HepG2 (cell line): ENCODE data around the gene RPTOR. TPM values are rescaled to one million over a fixed set of nuclear protein-coding genes. Genes with fewer than 3 reads are reported as not detected.

Experiments used
- ATAC-seq: fragments of 200-7000 bp; cut with Tn5 transposase; 3 replicates; pipeline ENCODE4 v1.9.1; 2020; ENCODE audit warnings: mild to moderate bottlenecking, moderate library complexity
- BruUV-seq: library from RNA; stranded (reverse); fragments of 400-500 nt; replicated peaks from 2 replicates; lab custom pipeline; 2021; lab: Mats Ljungman, UMichigan
- CTCF ChIA-PET: fragments of 300-600 bp; formaldehyde crosslinking; extraction: SDS; loops from one replicate; lab custom pipeline; 2021; ENCODE audit warnings: low total read pairs, inconsistent platforms, low intra/inter-chr PET ratio; lab: Yijun Ruan, JAX
- POLR2A ChIA-PET: fragments of 350-600 bp; sonication (Branson Sonifier 250); formaldehyde crosslinking; loops from one replicate; lab custom pipeline; 2020; ENCODE audit warnings: antibody characterized with exemption, inconsistent platforms; lab: Yijun Ruan, JAX
- DNase-seq: peaks from one replicate; pipeline ENCODE4 v3.0.0-alpha.2; 2015; ENCODE audit warnings: low spot score
- FAIRE-seq: peaks from 3 replicates; lab custom pipeline; 2011; peaks lifted over from hg19 to GRCh38; lab: Jason Lieb, UNC
- H2AFZ ChIP-seq: one replicate; pipeline ENCODE4 v1.6.1; 2011; ENCODE audit warnings: low read length, inconsistent platforms
- H3K27ac ChIP-seq: fragments of 300-600 bp; 3 replicates; pipeline ENCODE4 v1.8.0; 2011; ENCODE audit warnings: mixed run types, mild to moderate bottlenecking, mixed read lengths, low read length, inconsistent platforms; ENCODE audit not compliant: insufficient read depth; ENCODE audit errors: extremely low read length
- H3K27me3 ChIP-seq, 2 experiments: fragments of 200-600 bp in 1 of 2; 2 replicates in 1 of 2; 3 replicates in 1 of 2; pipeline versions ENCODE4 v1.6.0 to v1.8.0; 2011; ENCODE audit warnings: low read length in 2 of 2, mild to moderate bottlenecking in 2 of 2, moderate library complexity in 2 of 2, inconsistent platforms in 1 of 2; ENCODE audit not compliant: insufficient read depth in 2 of 2, control insufficient read depth in 1 of 2
- H3K36me3 ChIP-seq, 2 experiments: fragments of 200-600 bp in 1 of 2; replicated peaks in 1 of 2; 2 replicates in 1 of 2; 3 replicates in 1 of 2; pipeline versions ENCODE4 v1.5.1 to v1.8.0; 2011; ENCODE audit warnings: low read length in 2 of 2, inconsistent platforms in 1 of 2; ENCODE audit not compliant: insufficient read depth in 2 of 2, control insufficient read depth in 1 of 2
- H3K4me1 ChIP-seq: 2 replicates; pipeline ENCODE4 v1.5.1; 2012; ENCODE audit warnings: low read length, inconsistent platforms; ENCODE audit not compliant: insufficient read depth
- H3K4me2 ChIP-seq: 2 replicates; pipeline ENCODE4 v1.6.0; 2011; ENCODE audit warnings: low read depth, low read length, inconsistent platforms
- H3K4me3 ChIP-seq, 3 experiments: fragments of 200-600 bp in 1 of 3; sonication (generic), shearing (Covaris generic) in 1 of 3; replicated peaks in 1 of 3; 2 replicates each; pipeline ENCODE4 v1.5.1; 2011 to 2016; ENCODE audit warnings: low read length in 3 of 3, inconsistent platforms in 2 of 3, low read depth in 2 of 3, mild to moderate bottlenecking in 2 of 3, control low read depth in 1 of 3, mixed read lengths in 1 of 3; ENCODE audit not compliant: insufficient read depth in 1 of 3
- H3K79me2 ChIP-seq: one replicate; pipeline ENCODE4 v1.6.1; 2011; ENCODE audit warnings: low read length, inconsistent platforms; ENCODE audit not compliant: insufficient read depth
- H3K9ac ChIP-seq: 2 replicates; pipeline ENCODE4 v1.6.0; 2011; ENCODE audit warnings: mild to moderate bottlenecking, low read depth, low read length, inconsistent platforms; ENCODE audit not compliant: insufficient read depth
- H3K9me3 ChIP-seq: 2 replicates; pipeline ENCODE4 v1.5.1; 2012; ENCODE audit warnings: mild to moderate bottlenecking, low read length
- H4K20me1 ChIP-seq: 2 replicates; pipeline ENCODE4 v1.6.0; 2011; ENCODE audit warnings: inconsistent platforms, mild to moderate bottlenecking, low read length, moderate library complexity; ENCODE audit not compliant: insufficient read depth
- ADNP ChIP-seq: sonication (generic); formaldehyde crosslinking; IDR thresholded peaks from 2 replicates; pipeline ENCODE4 v1.4.0; 2020; ENCODE audit warnings: missing genetic modification reagents
- ARNTL ChIP-seq: sonication (generic); formaldehyde crosslinking; IDR thresholded peaks from 2 replicates; pipeline ENCODE4 v1.4.0; 2020; ENCODE audit warnings: mild to moderate bottlenecking, missing genetic modification reagents
- CBX2 ChIP-seq, 2 experiments: fragments of 200-600 bp in 1 of 2; sonication (generic); formaldehyde crosslinking in 1 of 2; IDR thresholded peaks; 2 replicates each; pipeline versions ENCODE4 v1.7.0 to v1.8.1; 2018 to 2022; ENCODE audit warnings: low read depth in 2 of 2, low read length in 1 of 2, mild to moderate bottlenecking in 1 of 2, missing genetic modification reagents in 1 of 2
- KLF11 ChIP-seq: IDR thresholded peaks from 2 replicates; pipeline ENCODE4 v1.6.1; 2016; ENCODE audit warnings: missing compliant biosample characterization
- MTF1 ChIP-seq: sonication (generic); formaldehyde crosslinking; IDR thresholded peaks from 2 replicates; pipeline ENCODE4 v1.5.0; 2020; ENCODE audit warnings: missing genetic modification reagents
- MYC ChIP-seq: sonication (generic); formaldehyde crosslinking; IDR thresholded peaks from 2 replicates; pipeline ENCODE4 v1.9.0; 2021; ENCODE audit warnings: missing genetic modification reagents, borderline replicate concordance
- NFE2L2 ChIP-seq: fragments of 150-350 bp; IDR thresholded peaks from 2 replicates; pipeline ENCODE4 v1.6.1; 2014; ENCODE audit warnings: low read length
- NR2F1 ChIP-seq, 2 experiments: fragments of 450-650 bp in 1 of 2; formaldehyde crosslinking in 1 of 2; IDR thresholded peaks; 2 replicates each; pipeline versions ENCODE4 v1.5.0 to v1.6.1; 2016 to 2020; ENCODE audit warnings: mild to moderate bottlenecking in 1 of 2, missing compliant biosample characterization in 1 of 2, missing genetic modification reagents in 1 of 2, moderate library complexity in 1 of 2
- PHB2 ChIP-seq: fragments of 450-650 bp; IDR thresholded peaks from 2 replicates; pipeline ENCODE4 v1.6.1; 2018; ENCODE audit not compliant: partially characterized antibody
- POLR2A ChIP-seq, 2 experiments: IDR thresholded peaks; 2 replicates each; pipeline ENCODE4 v1.6.1; 2011; ENCODE audit warnings: low read depth in 2 of 2, low read length in 2 of 2, mild to moderate bottlenecking in 1 of 2, moderate library complexity in 1 of 2; ENCODE audit not compliant: insufficient read depth in 1 of 2
- TBP ChIP-seq: sonication (generic); formaldehyde crosslinking; IDR thresholded peaks from 2 replicates; pipeline ENCODE4 v1.5.0; 2020; ENCODE audit warnings: missing genetic modification reagents
- ZBTB38 ChIP-seq: sonication (generic); formaldehyde crosslinking; IDR thresholded peaks from 2 replicates; pipeline ENCODE4 v1.5.1; 2020; ENCODE audit warnings: mild to moderate bottlenecking, missing genetic modification reagents
- ZKSCAN5 ChIP-seq: sonication (generic); formaldehyde crosslinking; IDR thresholded peaks from 2 replicates; pipeline ENCODE4 v1.5.1; 2020; ENCODE audit warnings: mild to moderate bottlenecking, missing genetic modification reagents
- ZNF10 ChIP-seq: sonication (generic); formaldehyde crosslinking; IDR thresholded peaks from 2 replicates; pipeline ENCODE4 v1.4.0; 2020; ENCODE audit warnings: mild to moderate bottlenecking, low read depth, missing genetic modification reagents, borderline replicate concordance
- ZNF30 ChIP-seq: sonication (generic); formaldehyde crosslinking; IDR thresholded peaks from 2 replicates; pipeline ENCODE4 v1.5.0; 2020; ENCODE audit warnings: mild to moderate bottlenecking, missing genetic modification reagents
- ZNF362 ChIP-seq: sonication (generic); formaldehyde crosslinking; IDR thresholded peaks from 2 replicates; pipeline ENCODE4 v1.4.0; 2020; ENCODE audit warnings: missing genetic modification reagents, mild to moderate bottlenecking, borderline replicate concordance
- ZNF496 ChIP-seq: sonication (generic); formaldehyde crosslinking; IDR thresholded peaks from 2 replicates; pipeline ENCODE4 v1.8.1; 2023; ENCODE audit warnings: mild to moderate bottlenecking, moderate library complexity, missing genetic modification reagents; ENCODE audit not compliant: insufficient replicate concordance
- ZNF567 ChIP-seq: sonication (generic); formaldehyde crosslinking; IDR thresholded peaks from 2 replicates; pipeline ENCODE4 v1.8.1; 2023; ENCODE audit warnings: mild to moderate bottlenecking, missing genetic modification reagents, borderline replicate concordance
- ZNF687 ChIP-seq: sonication (generic); formaldehyde crosslinking; IDR thresholded peaks from 2 replicates; pipeline ENCODE4 v1.5.1; 2020; ENCODE audit warnings: mild to moderate bottlenecking, missing genetic modification reagents, moderate library complexity
- ZNF713 ChIP-seq: sonication (generic); formaldehyde crosslinking; IDR thresholded peaks from 2 replicates; pipeline ENCODE4 v1.4.0; 2020; ENCODE audit warnings: mild to moderate bottlenecking, missing genetic modification reagents
- ZNF766 ChIP-seq: sonication (generic); formaldehyde crosslinking; IDR thresholded peaks from 2 replicates; pipeline ENCODE4 v1.5.0; 2020; ENCODE audit warnings: missing genetic modification reagents, borderline replicate concordance
- WGBS: methylation state at CpG from one replicate; pipeline ENCODE4 v1.1.6; 2017; ENCODE audit warnings: low lambda C conversion rate; 5-methylcytosine and 5-hydroxymethylcytosine counted together
- in situ Hi-C: cut with HindIII; loops from 2 replicates; pipeline ENCODE4 v1.10.0; 2017; ENCODE audit warnings: low pct_unique_long_range_greater_than_20kb; ENCODE audit not compliant: extremely low pct_ligation_motif_present
- intact Hi-C: fragments of 100-400 bp; cut with micrococcal nuclease; formaldehyde crosslinking; loops from one replicate; pipeline ENCODE4 v1.10.0; 2022; ENCODE audit not compliant: unreplicated experiment
- polyA plus RNA-seq, 8 experiments: library from polyadenylated mRNA; depleted of rRNA in 3 of 8; stranded (reverse) in 7 of 8; unstranded in 1 of 8; fragments of >200 nt; fragmentation: Illumina TruSeq in 4 of 8; extraction: Trizol in 4 of 8; gene quantifications; 2 replicates each; pipeline versions ENCODE4 v1.2.1 to v1.2.3, GENCODE V29; 2011 to 2016; ENCODE audit warnings: low read depth in 4 of 8, missing spikeins in 1 of 8, mixed read lengths in 1 of 8; ENCODE audit not compliant: insufficient read depth in 1 of 8
- total RNA-seq, 5 experiments: library from RNA; depleted of rRNA; stranded (reverse); fragments of >200 nt; fragmentation: Illumina TruSeq; extraction: Trizol; gene quantifications; 2 replicates each; pipeline ENCODE4 v1.2.3, GENCODE V29; 2016; ENCODE audit warnings: low read depth in 1 of 5

The RPTOR gene
- total and polyA plus RNA-seq, 2 of the 13 experiments (the other 11 are each of a cell fraction or from before 2014, with no cell fraction given), result 6.6 to 25.3 TPM

- Histone ChIP-seq H3K79me2 (no peaks in the 10 kb centered on the region), H3K36me3 (peaks cover 47 to 69% of the 10 kb centered on the region in 2 experiments), H3K27me3 (no peaks in the 10 kb centered on the region), H2AFZ (no peak overlapping the region), H3K4me3 (no peak overlapping the region), H4K20me1 (no peaks in the 10 kb centered on the region), H3K9me3 (no peaks in the 10 kb centered on the region), H3K4me1 (no peaks in the 10 kb centered on the region), H3K27ac (no peak overlapping the region), H3K4me2 (no peak overlapping the region), H3K9ac (no peak overlapping the region)
- WGBS, result 94% methylated on average over 39 of the region's 42 CpGs
- ATAC-seq (no peak), DNase-seq (no peak), FAIRE-seq (no peak)
- in situ Hi-C loops, result no loop called here
- intact Hi-C loops, result no loop called here
- BruUV-seq, result no TSS peak
- ChIA-PET POLR2A (no interaction called here), CTCF (no interaction called here)
- TF ChIP-seq ZNF766 (CRISPR knock-in tag) (no peak), ZBTB38 (CRISPR knock-in tag) (peak; percentile 74), ARNTL (CRISPR knock-in tag) (no peak), TBP (CRISPR knock-in tag) (no peak), ZNF10 (CRISPR knock-in tag) (no peak), MYC (CRISPR knock-in tag) (peak; percentile 2; the same call in 1 of the 2 replicates), KLF11 (CRISPR knock-in tag) (no peak), PHB2 (no peak), ZKSCAN5 (CRISPR knock-in tag) (no peak), ZNF30 (no peak), ZNF713 (CRISPR knock-in tag) (no peak), POLR2A (IDR thresholded peaks at IDR 0.05; ENCODE audit: insufficient read depth in 1 of 2, low read depth in 2 of 2, low read length in 2 of 2) (no peak), ZNF496 (CRISPR knock-in tag) (no peak), MTF1 (CRISPR knock-in tag) (no peak), NFE2L2 (no peak), NR2F1 (CRISPR knock-in tag; IDR thresholded peaks at IDR 0.05) (no peak), ZNF687 (CRISPR knock-in tag) (0 out of 2 replicates have a peak, but pooled peaks have one; percentile 7), ADNP (CRISPR knock-in tag) (no peak), ZNF362 (CRISPR knock-in tag) (no peak), ZNF567 (CRISPR knock-in tag) (no peak), CBX2 (IDR thresholded peaks at IDR 0.05; ENCODE audit: low read depth, low read length) (no peak), CBX2 (CRISPR knock-in tag; IDR thresholded peaks at IDR 0.05; ENCODE audit: low read depth) (no peak)
These were observed 339.4 kb downstream of the RPTOR start for GRCh38 chr17:80883831-80884735.
